ENCODE results near the gene SBF2. TPM values are rescaled to one million over a fixed set of nuclear protein-coding genes. Genes with fewer than 3 reads are reported as not detected.
"Not testable (repeated sequence)": the region's sequence is repeated elsewhere in the genome, so short reads cannot be mapped to it uniquely, and the experiment has no call there.

Gene SBF2
- total RNA-seq, 3 donors from 2014 or later, result 74.8 to 91.9 (median 88.2) TPM

DNA sequence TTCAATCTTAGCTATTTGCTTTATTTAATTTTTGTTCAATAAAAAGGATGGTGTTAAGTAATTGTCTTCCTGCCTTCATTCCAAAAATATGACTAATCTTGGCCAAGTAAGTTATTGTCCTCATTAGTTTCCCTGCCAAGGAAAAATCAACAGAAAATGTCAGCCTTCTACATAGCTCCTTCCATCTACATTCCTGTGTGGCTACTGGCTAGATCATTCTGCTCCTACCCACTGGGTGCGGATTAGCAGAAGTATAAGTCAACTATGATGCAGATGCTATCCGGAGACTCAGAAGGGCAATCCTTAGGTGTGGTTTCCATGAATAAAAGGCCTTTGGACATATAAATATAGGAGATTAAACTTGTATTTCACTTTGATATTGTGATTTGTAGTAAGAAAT lies 154.4 kb downstream of the SBF2 start:
- Histone ChIP-seq H3K27ac (peak overlapping the region in 1 of 2 donors; percentile 1), H3K4me3 (no peak overlapping the region), H3K9me3 (no peaks in the 10 kb centered on the region), H3K4me1 (no peaks in the 10 kb centered on the region), H3K27me3 (no peaks in the 10 kb centered on the region), H3K36me3 (no peaks in the 10 kb centered on the region)
- TF ChIP-seq, protein P1, sequence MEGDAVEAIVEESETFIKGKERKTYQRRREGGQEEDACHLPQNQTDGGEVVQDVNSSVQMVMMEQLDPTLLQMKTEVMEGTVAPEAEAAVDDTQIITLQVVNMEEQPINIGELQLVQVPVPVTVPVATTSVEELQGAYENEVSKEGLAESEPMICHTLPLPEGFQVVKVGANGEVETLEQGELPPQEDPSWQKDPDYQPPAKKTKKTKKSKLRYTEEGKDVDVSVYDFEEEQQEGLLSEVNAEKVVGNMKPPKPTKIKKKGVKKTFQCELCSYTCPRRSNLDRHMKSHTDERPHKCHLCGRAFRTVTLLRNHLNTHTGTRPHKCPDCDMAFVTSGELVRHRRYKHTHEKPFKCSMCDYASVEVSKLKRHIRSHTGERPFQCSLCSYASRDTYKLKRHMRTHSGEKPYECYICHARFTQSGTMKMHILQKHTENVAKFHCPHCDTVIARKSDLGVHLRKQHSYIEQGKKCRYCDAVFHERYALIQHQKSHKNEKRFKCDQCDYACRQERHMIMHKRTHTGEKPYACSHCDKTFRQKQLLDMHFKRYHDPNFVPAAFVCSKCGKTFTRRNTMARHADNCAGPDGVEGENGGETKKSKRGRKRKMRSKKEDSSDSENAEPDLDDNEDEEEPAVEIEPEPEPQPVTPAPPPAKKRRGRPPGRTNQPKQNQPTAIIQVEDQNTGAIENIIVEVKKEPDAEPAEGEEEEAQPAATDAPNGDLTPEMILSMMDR (IDR thresholded peaks at IDR 0.05), result no peak
- TF ChIP-seq POLR2AphosphoS5 (IDR thresholded peaks at IDR 0.05) (no peak), POLR2A (IDR thresholded peaks at IDR 0.05) (no peak)
- DNase-seq (ENCODE audit: low spot score in 2 of 2), result no peak
- intact Hi-C loops (cut with DNase I; ENCODE audit: low total_unique reads), result no loop called here

DNA sequence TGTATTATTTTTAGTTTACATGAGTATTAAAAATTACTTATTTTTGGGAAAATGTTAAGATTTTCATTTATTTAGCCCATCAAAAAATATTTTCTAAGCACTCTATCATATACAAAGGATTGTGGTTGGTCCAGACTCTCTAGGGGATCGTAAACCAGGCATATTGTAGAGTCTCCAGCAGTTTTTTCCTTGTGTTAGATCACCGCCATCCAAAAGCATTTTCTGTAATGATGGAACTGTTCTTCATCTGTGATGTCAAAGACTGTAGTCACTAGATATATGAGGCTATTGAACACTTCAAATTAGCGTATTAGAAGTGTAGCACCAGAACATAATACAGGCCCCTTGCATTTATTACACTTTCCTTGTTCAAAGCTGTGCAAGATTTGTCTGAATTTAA lies 154.9 kb downstream of the SBF2 start:
- no peak for DNase-seq (ENCODE audit: low spot score in 2 of 2)
- H3K27me3 ChIP-seq, result no peaks in the 10 kb centered on the region
- TF ChIP-seq POLR2AphosphoS5 (IDR thresholded peaks at IDR 0.05) (no peak), POLR2A (IDR thresholded peaks at IDR 0.05) (no peak)
- TF ChIP-seq, protein P1 (IDR thresholded peaks at IDR 0.05), result no peak
- H3K27ac ChIP-seq, result no peak overlapping the region
- no peaks in the 10 kb centered on the region for H3K9me3 ChIP-seq
- H3K4me3 ChIP-seq, result no peak overlapping the region
- H3K4me1 ChIP-seq, result no peaks in the 10 kb centered on the region
- intact Hi-C loops (cut with DNase I; ENCODE audit: low total_unique reads), result no loop called here
- no peaks in the 10 kb centered on the region for H3K36me3 ChIP-seq

DNA sequence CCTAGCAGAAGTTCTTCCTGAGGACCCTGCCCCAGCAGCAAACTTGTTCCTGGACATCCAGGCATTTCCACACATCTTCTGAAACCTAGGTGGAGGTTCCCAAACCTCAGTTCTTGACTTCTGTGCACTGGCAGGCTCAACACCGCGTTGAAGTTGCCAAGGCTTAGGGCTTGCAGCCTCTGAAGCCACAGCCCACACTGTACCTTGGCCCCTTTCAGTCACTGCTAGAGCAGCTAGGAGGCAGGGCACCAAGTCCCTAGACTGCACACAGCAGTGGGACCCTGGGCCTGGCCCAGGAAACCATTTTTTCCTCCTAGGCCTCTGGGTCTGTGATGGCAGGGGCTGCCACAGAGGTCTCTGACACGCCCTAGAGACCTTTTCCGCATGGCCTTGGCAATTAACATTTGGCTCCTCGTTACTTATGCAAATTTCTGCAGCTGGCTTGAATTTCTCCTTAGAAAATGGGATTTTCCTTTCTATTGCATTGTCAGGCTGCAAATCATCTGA lies 159.0 kb downstream of the SBF2 start:
- Histone ChIP-seq H3K4me1 (no peaks in the 10 kb centered on the region), H3K36me3 (no peaks in the 10 kb centered on the region), H3K27me3 (no peaks in the 10 kb centered on the region), H3K9me3 (no peaks in the 10 kb centered on the region), H3K4me3 (no peak overlapping the region), H3K27ac (no peak overlapping the region)
- no peak for DNase-seq (ENCODE audit: low spot score in 2 of 2)
- TF ChIP-seq POLR2AphosphoS5 (IDR thresholded peaks at IDR 0.05) (no peak), POLR2A (IDR thresholded peaks at IDR 0.05) (no peak)
- TF ChIP-seq, protein P1 (IDR thresholded peaks at IDR 0.05), result no peak
- intact Hi-C loops (cut with DNase I; ENCODE audit: low total_unique reads), result no loop called here

DNA sequence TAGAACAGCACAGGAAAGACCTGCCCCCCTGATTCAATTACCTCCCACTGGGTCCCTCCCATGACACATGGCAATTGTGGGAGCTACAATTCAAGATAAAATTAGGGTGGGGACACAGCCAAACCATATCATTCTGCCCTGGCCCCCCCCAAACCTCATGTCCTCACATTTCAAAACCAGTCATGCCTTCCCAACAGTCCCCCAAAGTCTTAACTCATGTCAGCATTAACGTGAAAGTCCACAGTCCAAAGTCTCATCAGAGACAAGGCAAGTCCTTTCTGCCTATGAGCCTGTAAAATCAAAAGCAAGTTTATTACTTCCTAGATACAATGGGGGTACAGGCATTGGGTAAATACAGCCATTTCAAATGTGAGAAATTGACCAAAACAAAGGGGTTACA lies 159.8 kb downstream of the SBF2 start:
- intact Hi-C loops (cut with DNase I; ENCODE audit: low total_unique reads); DNase-seq (ENCODE audit: low spot score in 2 of 2); H3K27ac ChIP-seq; H3K9me3 ChIP-seq; H3K4me1 ChIP-seq; H3K4me3 ChIP-seq; H3K27me3 ChIP-seq; H3K36me3 ChIP-seq: not testable (repeated sequence)

DNA sequence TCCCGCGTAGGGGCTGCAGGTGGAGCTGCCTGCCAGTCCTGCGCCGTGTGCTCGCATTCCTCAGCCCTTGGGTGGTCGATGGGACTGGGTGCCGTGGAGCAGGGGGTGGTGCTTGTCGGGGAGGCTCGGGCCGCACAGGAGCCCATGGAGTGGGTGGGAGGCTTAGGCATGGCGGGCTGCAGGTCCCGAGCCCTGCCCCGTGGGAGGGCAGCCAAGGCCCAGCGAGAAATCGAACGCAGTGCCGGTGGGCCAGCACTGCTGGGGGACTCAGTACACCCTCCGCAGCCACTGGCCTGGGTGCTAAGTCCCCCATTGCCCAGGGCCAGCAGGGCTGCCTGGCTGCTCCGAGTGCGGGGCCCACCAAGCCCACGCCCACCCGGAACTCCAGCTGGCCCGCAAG lies 160.8 kb downstream of the SBF2 start:
- H3K27me3 ChIP-seq; H3K4me3 ChIP-seq; H3K4me1 ChIP-seq; H3K9me3 ChIP-seq; H3K27ac ChIP-seq; DNase-seq (ENCODE audit: low spot score in 2 of 2); H3K36me3 ChIP-seq; intact Hi-C loops (cut with DNase I; ENCODE audit: low total_unique reads): not testable (repeated sequence)

DNA sequence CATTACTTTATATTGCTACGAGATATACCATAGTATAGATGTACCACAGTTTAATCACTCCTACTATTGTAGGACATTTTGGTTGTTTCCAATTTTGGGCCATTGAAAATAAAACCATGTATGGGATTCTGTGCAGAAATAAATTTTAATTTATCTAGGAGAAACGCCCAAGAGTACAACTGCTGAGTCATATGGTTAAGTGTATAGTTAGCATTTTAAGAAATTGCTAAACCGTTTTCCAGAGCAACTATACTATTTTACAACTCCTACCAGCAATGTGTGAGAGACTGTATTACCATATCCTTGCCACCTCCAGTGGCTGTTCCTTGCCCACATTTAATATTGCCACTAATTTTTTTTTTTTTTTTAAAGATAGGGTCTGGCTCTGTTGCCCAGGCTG lies 163.1 kb downstream of the SBF2 start:
- TF ChIP-seq, protein P1 (IDR thresholded peaks at IDR 0.05), result no peak
- TF ChIP-seq POLR2AphosphoS5 (IDR thresholded peaks at IDR 0.05), result no peak
- TF ChIP-seq POLR2A (IDR thresholded peaks at IDR 0.05), result no peak
- H3K36me3 ChIP-seq, result no peaks in the 10 kb centered on the region
- intact Hi-C loops (cut with DNase I; ENCODE audit: low total_unique reads), result no loop called here
- no peak for DNase-seq (ENCODE audit: low spot score in 2 of 2)
- H3K4me3 ChIP-seq, result no peak overlapping the region
- H3K27me3 ChIP-seq, result no peaks in the 10 kb centered on the region
- H3K27ac ChIP-seq, result no peak overlapping the region
- H3K9me3 ChIP-seq, result no peaks in the 10 kb centered on the region
- H3K4me1 ChIP-seq, result no peaks in the 10 kb centered on the region

DNA sequence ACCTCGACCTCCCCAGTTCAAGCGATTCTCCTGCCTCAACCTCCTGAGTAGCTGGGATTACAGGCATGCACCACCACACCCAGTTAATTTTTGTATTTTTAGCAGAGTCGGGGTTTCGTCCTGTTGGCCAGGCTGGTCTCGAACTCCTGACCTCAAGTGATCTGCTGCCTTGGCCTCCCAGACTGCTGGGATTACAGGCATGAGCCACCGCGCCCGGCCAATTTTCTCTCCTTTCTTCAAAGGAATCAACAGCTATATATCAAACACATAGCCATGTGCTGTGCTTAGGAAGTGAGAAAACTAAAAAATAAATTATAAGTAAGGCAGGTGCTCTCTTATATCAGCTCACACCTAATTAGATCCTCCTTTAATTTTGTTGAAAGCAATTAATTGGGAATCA lies 164.8 kb downstream of the SBF2 start:
- DNase-seq (ENCODE audit: low spot score in 2 of 2); intact Hi-C loops (cut with DNase I; ENCODE audit: low total_unique reads); H3K4me1 ChIP-seq; H3K27me3 ChIP-seq; H3K9me3 ChIP-seq; H3K36me3 ChIP-seq; H3K27ac ChIP-seq; H3K4me3 ChIP-seq: not testable (repeated sequence)
